ENCODE measurements around the gene ATRIP. TPM values are rescaled to one million over a fixed set of nuclear protein-coding genes. Genes with fewer than 3 reads are reported as not detected.

Gene ATRIP
- total and polyA plus RNA-seq, 11 donors = 2.1 to 5.1 (median 3.6) TPM

DNA sequence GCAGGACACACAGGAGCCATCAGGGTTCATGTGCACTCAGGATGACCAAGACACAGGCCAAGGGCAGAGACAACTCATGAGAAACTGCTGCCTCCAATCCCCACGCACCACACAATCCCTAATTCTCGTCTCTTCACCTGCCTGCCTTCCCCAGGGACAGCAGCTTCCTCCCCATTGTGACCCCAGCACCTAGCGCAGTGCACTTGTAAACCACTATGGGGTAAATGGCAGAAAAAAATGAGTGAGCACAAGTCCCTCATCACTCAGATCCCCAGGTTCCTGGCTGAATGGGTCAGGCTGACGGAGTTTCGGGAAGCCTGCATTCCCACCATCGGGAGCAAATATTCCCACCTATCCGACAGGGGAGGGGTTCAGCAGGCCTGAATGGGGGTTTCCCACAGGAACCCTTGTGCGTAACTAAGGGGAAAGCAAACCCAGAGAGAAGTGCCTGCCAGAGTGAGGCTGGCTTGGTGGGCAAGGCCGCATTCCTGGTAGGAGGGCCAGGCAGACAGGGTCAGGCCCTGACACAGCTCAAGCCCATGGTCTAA lies 35.4 kb upstream of the ATRIP start:
- peak in 2 of 5 donors; percentile 3 to 6 for DNase-seq
- no peak overlapping the region for H3K27ac ChIP-seq
- H3K4me3 ChIP-seq = no peak overlapping the region
- no peaks in the 10 kb centered on the region for H3K4me1 ChIP-seq
- intact Hi-C loops (cut with DNase I) = no loop called here
- peaks cover 0 to 94% (median 75%) of the 10 kb centered on the region in 9 donors for H3K36me3 ChIP-seq
- no peak for TF ChIP-seq POLR2A (IDR thresholded peaks at IDR 0.05)
- TF ChIP-seq, protein P1, sequence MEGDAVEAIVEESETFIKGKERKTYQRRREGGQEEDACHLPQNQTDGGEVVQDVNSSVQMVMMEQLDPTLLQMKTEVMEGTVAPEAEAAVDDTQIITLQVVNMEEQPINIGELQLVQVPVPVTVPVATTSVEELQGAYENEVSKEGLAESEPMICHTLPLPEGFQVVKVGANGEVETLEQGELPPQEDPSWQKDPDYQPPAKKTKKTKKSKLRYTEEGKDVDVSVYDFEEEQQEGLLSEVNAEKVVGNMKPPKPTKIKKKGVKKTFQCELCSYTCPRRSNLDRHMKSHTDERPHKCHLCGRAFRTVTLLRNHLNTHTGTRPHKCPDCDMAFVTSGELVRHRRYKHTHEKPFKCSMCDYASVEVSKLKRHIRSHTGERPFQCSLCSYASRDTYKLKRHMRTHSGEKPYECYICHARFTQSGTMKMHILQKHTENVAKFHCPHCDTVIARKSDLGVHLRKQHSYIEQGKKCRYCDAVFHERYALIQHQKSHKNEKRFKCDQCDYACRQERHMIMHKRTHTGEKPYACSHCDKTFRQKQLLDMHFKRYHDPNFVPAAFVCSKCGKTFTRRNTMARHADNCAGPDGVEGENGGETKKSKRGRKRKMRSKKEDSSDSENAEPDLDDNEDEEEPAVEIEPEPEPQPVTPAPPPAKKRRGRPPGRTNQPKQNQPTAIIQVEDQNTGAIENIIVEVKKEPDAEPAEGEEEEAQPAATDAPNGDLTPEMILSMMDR (IDR thresholded peaks at IDR 0.05) = no peak
- H3K9me3 ChIP-seq = no peaks in the 10 kb centered on the region
- H3K27me3 ChIP-seq = no peaks in the 10 kb centered on the region
- 93 to 96% (median 94%) methylated on average over 9 of the region's 9 CpGs for WGBS, 4 donors
- no peak for ATAC-seq

DNA sequence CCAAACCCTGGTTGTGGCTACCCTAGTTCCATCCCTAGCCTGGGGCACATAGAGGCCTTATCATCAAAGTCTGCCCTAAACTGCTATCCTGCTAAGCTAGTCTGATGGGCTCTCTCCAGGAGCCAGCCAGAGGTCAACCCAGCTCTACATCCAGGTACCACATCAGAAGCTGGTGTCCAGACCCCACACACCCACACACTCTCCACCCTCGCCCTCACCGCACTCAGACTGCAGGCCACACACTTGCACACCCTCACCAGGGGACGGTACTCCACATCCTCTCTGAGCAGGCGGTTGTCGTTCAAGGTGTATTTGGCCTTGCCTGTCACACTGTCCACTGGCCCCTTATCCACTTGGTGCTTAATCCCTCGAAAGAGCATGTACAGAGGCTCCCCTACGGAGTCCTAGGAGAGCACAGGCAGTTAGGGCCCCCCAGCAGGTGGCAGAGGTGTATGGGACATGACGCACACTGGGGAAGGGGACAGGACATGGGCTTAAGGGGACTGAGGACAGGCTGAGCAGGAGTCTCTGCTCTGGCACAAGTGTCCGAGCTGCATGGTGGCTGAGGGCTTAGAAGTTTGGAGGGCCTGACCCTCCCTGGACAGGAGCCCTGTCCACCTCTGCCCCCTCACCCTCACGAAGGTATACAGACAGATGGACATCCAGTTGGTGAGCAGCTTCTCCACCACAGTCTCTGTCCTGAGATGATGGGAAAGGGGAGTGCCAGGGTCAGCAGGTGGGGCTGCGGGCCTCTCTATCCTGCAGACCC lies 34.7 kb upstream of the ATRIP start:
- TF ChIP-seq, protein P1 (IDR thresholded peaks at IDR 0.05) = no peak
- no peak for TF ChIP-seq POLR2A (IDR thresholded peaks at IDR 0.05)
- Histone ChIP-seq H3K36me3 (peaks cover 0 to 88% (median 73%) of the 10 kb centered on the region in 9 donors), H3K27ac (no peak overlapping the region), H3K27me3 (no peaks in the 10 kb centered on the region), H3K4me1 (no peaks in the 10 kb centered on the region), H3K4me3 (no peak overlapping the region), H3K9me3 (no peaks in the 10 kb centered on the region)
- intact Hi-C loops (cut with DNase I) = no loop called here
- no peak for ATAC-seq
- 89 to 95% (median 93%) methylated on average over 10 to 11 of the region's 11 CpGs for WGBS, 4 donors
- peak in 3 of 5 donors; percentile 8 to 18 (median 11) for DNase-seq

DNA sequence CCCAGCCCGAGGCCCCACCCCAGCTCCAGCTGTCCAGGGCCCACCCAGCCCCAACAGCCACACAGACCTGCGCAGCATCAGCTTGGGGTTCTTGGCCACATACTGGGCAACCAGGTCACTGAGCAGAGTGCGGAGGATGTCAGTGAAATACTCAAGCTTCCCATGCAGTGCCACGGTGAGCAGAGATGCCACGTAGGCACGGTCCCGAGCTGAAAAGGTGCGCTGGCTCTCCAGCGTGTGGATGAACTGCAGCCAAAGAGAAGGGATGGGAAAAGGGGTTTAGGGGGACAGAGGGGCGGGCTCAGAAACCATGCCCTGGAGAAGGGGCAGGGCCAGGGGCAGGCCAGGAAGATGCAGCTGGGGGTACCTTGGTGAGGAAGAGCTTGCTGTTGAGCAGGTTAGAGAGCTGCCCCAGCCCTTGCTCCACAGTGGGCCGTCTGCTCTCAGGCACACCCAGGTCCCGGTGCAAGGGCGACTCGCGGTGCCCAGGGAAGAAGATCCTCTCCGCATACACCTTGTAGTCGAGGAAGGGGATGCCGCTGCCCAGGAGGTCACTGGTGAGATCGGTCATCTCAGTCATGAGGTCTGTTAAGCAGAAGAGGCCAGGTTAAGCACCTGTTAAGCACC lies 34.0 kb upstream of the ATRIP start:
- intact Hi-C loops (cut with DNase I) = no loop called here
- DNase-seq (peak in 3 of 5 donors; percentile 9 to 23 (median 10)), ATAC-seq (no peak)
- Histone ChIP-seq H3K36me3 (peaks cover 0 to 88% (median 73%) of the 10 kb centered on the region in 9 donors), H3K4me3 (no peak overlapping the region), H3K4me1 (no peaks in the 10 kb centered on the region), H3K27ac (no peak overlapping the region), H3K9me3 (no peaks in the 10 kb centered on the region), H3K27me3 (no peaks in the 10 kb centered on the region)
- TF ChIP-seq POLR2A (IDR thresholded peaks at IDR 0.05) = no peak
- TF ChIP-seq, protein P1 (IDR thresholded peaks at IDR 0.05) = no peak
- WGBS, 4 donors = 92 to 95% (median 93%) methylated on average over 17 to 19 of the region's 19 CpGs

DNA sequence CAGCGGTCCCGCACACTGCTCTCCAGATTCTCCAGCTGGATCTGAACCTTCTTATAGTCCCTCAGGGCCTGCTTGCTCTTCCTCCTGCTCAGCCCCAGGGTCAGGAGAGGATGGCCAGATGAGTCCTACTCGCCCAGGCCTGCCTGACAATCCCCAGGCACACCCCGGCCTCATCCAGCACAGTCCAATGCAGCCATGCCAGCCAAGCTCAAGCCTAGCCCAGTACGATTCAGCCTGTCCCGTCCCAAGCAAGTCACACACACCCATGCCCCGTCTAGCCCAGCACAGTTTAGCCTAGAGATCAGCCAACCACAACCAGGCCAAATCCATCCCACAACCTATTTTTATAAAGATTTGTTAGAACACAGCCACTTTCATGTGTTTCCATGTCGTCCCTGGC lies 33.5 kb upstream of the ATRIP start:
- no peaks in the 10 kb centered on the region for H3K4me1 ChIP-seq
- TF ChIP-seq, protein P1 (IDR thresholded peaks at IDR 0.05) = no peak
- no peak for TF ChIP-seq POLR2A (IDR thresholded peaks at IDR 0.05)
- no peaks in the 10 kb centered on the region for H3K9me3 ChIP-seq
- peak overlapping the region in 1 of 12 donors; percentile 24 for H3K27ac ChIP-seq
- H3K27me3 ChIP-seq = no peaks in the 10 kb centered on the region
- intact Hi-C loops (cut with DNase I) = no loop called here
- WGBS, 4 donors = 91 to 94% (median 93%) methylated on average over 8 of the region's 8 CpGs
- no peak overlapping the region for H3K4me3 ChIP-seq
- DNase-seq = peak in 2 of 5 donors; percentile 6 to 12
- H3K36me3 ChIP-seq = peaks cover 0 to 91% (median 76%) of the 10 kb centered on the region in 9 donors
- no peak for ATAC-seq

All from heart left ventricle (tissue), 16 donors.